Activated B cell treated with CpG ODN at 0.5 μM for 24 hours (primary cell): ENCODE results near the gene GTF2A1. TPM values are rescaled to one million over a fixed set of nuclear protein-coding genes. Genes with fewer than 3 reads are reported as not detected.

ENCODE experiments used
- ATAC-seq: fragments of 200-7000 bp; cut with Tn5 transposase; one replicate; pipeline ENCODE4 v1.10.0; 2021; ENCODE audit warnings: low read depth, mild to moderate bottlenecking, moderate library complexity
- CTCF ChIA-PET: fragments of 350-600 bp; sonication (Branson Sonifier 250); formaldehyde crosslinking; loops from one replicate; lab custom pipeline; 2021; ENCODE audit warnings: antibody characterized with exemption; lab: Charles Lee
- POLR2A ChIA-PET: fragments of 350-600 bp; sonication (Branson Sonifier 250); formaldehyde crosslinking; loops from one replicate; lab custom pipeline; 2021; ENCODE audit warnings: antibody characterized with exemption; lab: Charles Lee
- DNase-seq: peaks from one replicate; pipeline ENCODE4 v3.0.0; 2022
- H3K27ac Mint-ChIP-seq: one replicate; pipeline ENCODE4 v1.8.0; 2020; ENCODE audit warnings: mixed read lengths
- H3K27me3 Mint-ChIP-seq: one replicate; pipeline ENCODE4 v1.8.0; 2021; ENCODE audit warnings: mixed read lengths
- H3K36me3 Mint-ChIP-seq: one replicate; pipeline ENCODE4 v1.8.0; 2021; ENCODE audit warnings: low read depth, mixed read lengths
- H3K4me1 Mint-ChIP-seq: one replicate; pipeline ENCODE4 v1.8.0; 2021; ENCODE audit warnings: mixed read lengths
- H3K4me3 Mint-ChIP-seq: one replicate; pipeline ENCODE4 v1.8.0; 2020; ENCODE audit warnings: mild to moderate bottlenecking, mixed read lengths
- H3K9me3 Mint-ChIP-seq: one replicate; pipeline ENCODE4 v1.8.0; 2020; ENCODE audit warnings: mixed read lengths
- CTCF ChIP-seq: fragments of 200-600 bp; IDR thresholded peaks from one replicate; pipeline ENCODE4 v1.8.0; 2022; ENCODE audit warnings: antibody characterized with exemption, mild to moderate bottlenecking
- intact Hi-C: fragments of 100-400 bp; cut with micrococcal nuclease; formaldehyde crosslinking; loops from one replicate; pipeline ENCODE4 v1.15.1; 2024
- total RNA-seq: library from RNA; stranded (reverse); gene quantifications from 2 replicates; pipeline ENCODE4 v1.2.3, GENCODE V29; 2022

The GTF2A1 gene
- total RNA-seq, 1 donor from 2014 or later = 38.5 TPM

- no peak overlapping the region for H3K27ac Mint-ChIP-seq
These were observed 47.9 kb downstream of the GTF2A1 start for GRCh38 chr14:81172881-81173280.

GRCh38 chr14:81172353-81172752 is 48.4 kb downstream of the GTF2A1 start:
- intact Hi-C loops = loop anchor here (5.0 kb wide), 1 partner anchor 1115 kb away; no protein-coding TSS in a partner anchor
- Mint-ChIP-seq H3K27ac (no peak overlapping the region), H3K27me3 (no peaks in the 10 kb centered on the region), H3K4me1 (peaks cover 54% of the 10 kb centered on the region), H3K4me3 (no peak overlapping the region), H3K36me3 (peaks cover 2% of the 10 kb centered on the region), H3K9me3 (no peaks in the 10 kb centered on the region)
- no peak for ATAC-seq
- TF ChIP-seq CTCF = no peak
- ChIA-PET CTCF (interaction anchor here (0.6 to 4.2 kb wide), 3 partner anchors 8 to 346 kb away, joined by 3 to 42 read pairs (median 18); no protein-coding TSS in a partner anchor), POLR2A (interaction anchor here (1.1 to 1.8 kb wide), 2 partner anchors 47 to 49 kb away, joined by 3 to 10 read pairs; partner anchors contain the start of gene GTF2A1)
- no peak for DNase-seq

More at GRCh38 chr14:81172881-81173280, 47.9 kb downstream of the GTF2A1 start:
- peaks cover 60% of the 10 kb centered on the region for H3K4me1 Mint-ChIP-seq
- H3K4me3 Mint-ChIP-seq = no peak overlapping the region
- ATAC-seq (no peak), DNase-seq (no peak)
- no peaks in the 10 kb centered on the region for H3K27me3 Mint-ChIP-seq
- POLR2A ChIA-PET = interaction anchor here (1.1 to 1.8 kb wide), 2 partner anchors 46 to 48 kb away, joined by 3 to 10 read pairs; partner anchors contain the start of gene GTF2A1
- intact Hi-C loops = loop anchor here (5.0 kb wide), 1 partner anchor 1116 kb away; no protein-coding TSS in a partner anchor
- no peaks in the 10 kb centered on the region for H3K9me3 Mint-ChIP-seq
- peaks cover 2% of the 10 kb centered on the region for H3K36me3 Mint-ChIP-seq
- no peak for TF ChIP-seq CTCF
- CTCF ChIA-PET = interaction anchor here (0.6 to 4.2 kb wide), 2 partner anchors 176 to 345 kb away, joined by 3 to 42 read pairs; no protein-coding TSS in a partner anchor

GRCh38 chr14:81170829-81171195 is 49.9 kb downstream of the GTF2A1 start:
- H3K4me3 Mint-ChIP-seq = peak overlapping the region; percentile 90

GRCh38 chr14:81170104-81170828 is 50.5 kb downstream of the GTF2A1 start:
- Mint-ChIP-seq H3K4me3 (peak overlapping the region; percentile 90), H3K4me1 (peaks cover 42% of the 10 kb centered on the region), H3K9me3 (no peaks in the 10 kb centered on the region), H3K27ac (peak overlapping the region; percentile 97), H3K36me3 (peaks cover 2% of the 10 kb centered on the region), H3K27me3 (no peaks in the 10 kb centered on the region)
- POLR2A ChIA-PET = interaction anchor here (0.6 to 2.1 kb wide), 9 partner anchors 9 to 364 kb away, joined by 3 to 27 read pairs (median 5); partner anchors contain the start of genes CEP128, GTF2A1, SEL1L and TSHR
- CTCF ChIA-PET = interaction anchor here (0.6 to 4.2 kb wide), 11 partner anchors 8 to 362 kb away, joined by 3 to 42 read pairs (median 4); partner anchors contain the start of genes GTF2A1 and TSHR
- intact Hi-C loops = loop anchor here (1.0 to 5.0 kb wide), 9 partner anchors 39 to 1113 kb away; no protein-coding TSS in a partner anchor
- DNase-seq (peak; percentile 79), ATAC-seq (peak; percentile 98)
- TF ChIP-seq CTCF = peak; percentile 49

More at GRCh38 chr14:81170829-81171195, 49.9 kb downstream of the GTF2A1 start:
- H3K36me3 Mint-ChIP-seq = peaks cover 2% of the 10 kb centered on the region
- H3K9me3 Mint-ChIP-seq = no peaks in the 10 kb centered on the region
- H3K4me1 Mint-ChIP-seq = peaks cover 42% of the 10 kb centered on the region
- ATAC-seq (no peak), DNase-seq (no peak)
- H3K27ac Mint-ChIP-seq = peak overlapping the region; percentile 97
- intact Hi-C loops = loop anchor here (1.0 to 5.0 kb wide), 9 partner anchors 38 to 1114 kb away; no protein-coding TSS in a partner anchor
- no peak for TF ChIP-seq CTCF
- CTCF ChIA-PET = interaction anchor here (0.6 to 4.2 kb wide), 9 partner anchors 9 to 361 kb away, joined by 3 to 42 read pairs (median 7); partner anchors contain the start of genes GTF2A1 and TSHR
- H3K27me3 Mint-ChIP-seq = no peaks in the 10 kb centered on the region
- POLR2A ChIA-PET = interaction anchor here (0.9 to 2.1 kb wide), 7 partner anchors 9 to 363 kb away, joined by 3 to 27 read pairs (median 5); partner anchors contain the start of genes GTF2A1, SEL1L and TSHR
